ENCODE data around the gene GLP1R. TPM values are rescaled to one million over a fixed set of nuclear protein-coding genes. Genes with fewer than 3 reads are reported as not detected.

GLP1R gene
- total and polyA plus RNA-seq, 2 of the 4 experiments (the other 2 are of a cell fraction) = not detected

DNA sequence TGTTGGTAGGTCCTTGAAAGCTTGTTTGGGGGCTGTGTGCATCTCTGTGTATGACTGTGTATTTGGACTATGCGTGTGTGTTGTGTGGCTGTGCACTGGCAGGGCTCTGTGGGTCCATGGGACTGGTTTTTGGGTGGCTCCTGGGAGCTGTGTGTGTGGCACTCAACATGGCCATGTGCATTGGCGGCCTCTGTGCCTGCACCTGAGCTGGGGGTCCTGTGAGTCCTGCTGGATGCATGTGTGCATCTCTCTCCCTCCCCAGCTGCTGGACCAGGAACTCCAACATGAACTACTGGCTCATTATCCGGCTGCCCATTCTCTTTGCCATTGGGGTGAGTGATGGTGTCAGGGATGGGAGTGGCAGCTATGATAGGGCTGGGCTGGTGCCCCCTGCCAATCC, 30.1 kb downstream of the GLP1R start:
- no peak overlapping the region for H2AK9ac ChIP-seq (replicated peaks; ENCODE audit: low read depth, low read length, poor library complexity)
- H3K9me3 ChIP-seq (ENCODE audit: control insufficient read depth, insufficient read depth, low read length) = no peaks in the 10 kb centered on the region
- no peaks in the 10 kb centered on the region for H3K79me1 ChIP-seq (ENCODE audit: low read depth in 1 of 2, low read length in 2 of 2)
- no TSS peak for BruUV-seq (replicated peaks)
- no peaks in the 10 kb centered on the region for H4K20me1 ChIP-seq (ENCODE audit: insufficient read depth, low read length)
- no peak overlapping the region for H3K9ac ChIP-seq (ENCODE audit: low read depth, low read length)
- H2BK5ac ChIP-seq (ENCODE audit: low read depth, low read length, poor library complexity, severe bottlenecking) = no peak overlapping the region
- H3K4me3 ChIP-seq (ENCODE audit: insufficient read depth, low read depth, low read length) = no peak overlapping the region
- H3K27me3 ChIP-seq (ENCODE audit: control insufficient read depth, insufficient read depth, low read length) = no peaks in the 10 kb centered on the region; the same call in 1 of the 2 replicates
- no peak overlapping the region for H4K8ac ChIP-seq (ENCODE audit: low read depth in 2 of 2, low read length in 2 of 2)
- H3K56ac ChIP-seq (ENCODE audit: extremely low read depth, insufficient read depth, low read length) = no peak overlapping the region
- H2BK120ac ChIP-seq (ENCODE audit: low read depth, low read length) = no peak overlapping the region
- no peaks in the 10 kb centered on the region for H3K36me3 ChIP-seq (ENCODE audit: control insufficient read depth, insufficient read depth, low read length)
- no peak overlapping the region for H2BK20ac ChIP-seq (ENCODE audit: low read depth, low read length)
- no peak overlapping the region for H3K4me2 ChIP-seq (ENCODE audit: low read depth, low read length)
- DNase-seq (no peak), ATAC-seq (ENCODE audit: low read depth) (no peak)
- POLR2A ChIA-PET (ENCODE audit: unreplicated experiment) = no interaction called here
- dilution Hi-C loops (cut with HindIII; ENCODE audit: low sequenced_read_pairs, unreplicated experiment) (no loop called here), intact Hi-C loops (cut with micrococcal nuclease) (no loop called here), in situ Hi-C loops (cut with MboI; ENCODE audit: low sequenced_read_pairs) (no loop called here)
- no CpG with 5 or more reads among the region's 3 CpGs for WGBS, 2 experiments (ENCODE audit: extremely low coverage in 2 of 2, insufficient read length in 1 of 2)
- no peak overlapping the region for H2BK15ac ChIP-seq (ENCODE audit: low read depth, low read length)
- H3K18ac ChIP-seq (ENCODE audit: low read depth, low read length) = no peak overlapping the region
- no peak overlapping the region for H2AK5ac ChIP-seq (ENCODE audit: low read depth, low read length)
- no peak overlapping the region for H4K91ac ChIP-seq (ENCODE audit: insufficient read depth, low read depth, low read length)
- H3K23ac ChIP-seq (ENCODE audit: low read depth, low read length) = no peak overlapping the region
- no peaks in the 10 kb centered on the region for H3K4me1 ChIP-seq (ENCODE audit: control insufficient read depth, insufficient read depth, low read length)
- no peak overlapping the region for H3K14ac ChIP-seq (replicated peaks; ENCODE audit: low read depth, low read length)
- no peak overlapping the region for H2AFZ ChIP-seq (replicated peaks; ENCODE audit: low read length, poor library complexity)
- H3K4ac ChIP-seq (ENCODE audit: low read depth, low read length) = no peak overlapping the region
- no peak overlapping the region for H4K5ac ChIP-seq (ENCODE audit: low read depth, low read length)
- no peak overlapping the region for H3K27ac ChIP-seq (ENCODE audit: insufficient read depth, low read length)
- CTCF ChIA-PET = no interaction called here
- TF ChIP-seq CHD1 (IDR thresholded peaks at IDR 0.05; ENCODE audit: low read depth, low read length) = no peak
- TF ChIP-seq NFE2L2 (IDR thresholded peaks at IDR 0.05; ENCODE audit: low read depth, low read length) = no peak
- no peaks in the 10 kb centered on the region for H3K9me1 ChIP-seq (ENCODE audit: insufficient read depth, low read length)
